Stimulated activated CD4-positive, alpha-beta T cell treated with anti-CD3 and anti-CD28 coated beads, Interleukin-12 subunit alpha, Interleukin-12 subunit beta, amount 100 ng/mL, for 4 hours (primary cell): ENCODE data around the gene RNU1-4.
"Not testable (repeated sequence)": the region's sequence is repeated elsewhere in the genome, so short reads cannot be mapped to it uniquely, and the experiment has no call there.

Experiments
- DNase-seq: peaks from one replicate; pipeline ENCODE4 v3.0.0-alpha.2; 2020

Gene RNU1-4

GRCh38 chr1:16740047-16740964, at the start of gene RNU1-4:
Gene RNU1-4, plus strand, starts transcription at chr1:16740516.
- DNase-seq, result not testable (repeated sequence)

GRCh38 chr1:16690971-16691682, 49.2 kb upstream of the RNU1-4 start:
- DNase-seq, result not testable (repeated sequence)

- DNase-seq, result not testable (repeated sequence)
Observed at GRCh38 chr1:16692283-16692682, 48.0 kb upstream of the RNU1-4 start.

- not testable (repeated sequence) for DNase-seq
Observed at GRCh38 chr1:16692717-16693448, 47.4 kb upstream of the RNU1-4 start.

- DNase-seq, result not testable (repeated sequence)
Observed at GRCh38 chr1:16693449-16694307, 46.6 kb upstream of the RNU1-4 start.

- DNase-seq, result not testable (repeated sequence)
Observed at GRCh38 chr1:16694308-16694702, 46.0 kb upstream of the RNU1-4 start.

GRCh38 chr1:16696507-16697150, 43.7 kb upstream of the RNU1-4 start:
- not testable (repeated sequence) for DNase-seq

GRCh38 chr1:16697152-16697551, 43.2 kb upstream of the RNU1-4 start:
- not testable (repeated sequence) for DNase-seq

- DNase-seq, result not testable (repeated sequence)
Observed at GRCh38 chr1:16699440-16699839, 40.9 kb upstream of the RNU1-4 start.

GRCh38 chr1:16700138-16700895, 40.0 kb upstream of the RNU1-4 start:
- not testable (repeated sequence) for DNase-seq

GRCh38 chr1:16701189-16701588, 39.1 kb upstream of the RNU1-4 start:
- DNase-seq, result not testable (repeated sequence)

- DNase-seq, result not testable (repeated sequence)
Observed at GRCh38 chr1:16702280-16702679, 38.0 kb upstream of the RNU1-4 start.

GRCh38 chr1:16703141-16703540, 37.2 kb upstream of the RNU1-4 start:
- not testable (repeated sequence) for DNase-seq

GRCh38 chr1:16703602-16704001, 36.7 kb upstream of the RNU1-4 start:
- DNase-seq, result not testable (repeated sequence)

- DNase-seq, result not testable (repeated sequence)
Observed at GRCh38 chr1:16704076-16704475, 36.2 kb upstream of the RNU1-4 start.

- DNase-seq, result not testable (repeated sequence)
Observed at GRCh38 chr1:16704502-16705100, 35.7 kb upstream of the RNU1-4 start.

- not testable (repeated sequence) for DNase-seq
Observed at GRCh38 chr1:16706302-16706701, 34.0 kb upstream of the RNU1-4 start.

GRCh38 chr1:16707130-16708093, 32.9 kb upstream of the RNU1-4 start:
- DNase-seq, result not testable (repeated sequence)

- DNase-seq, result not testable (repeated sequence)
Observed at GRCh38 chr1:16708704-16709103, 31.6 kb upstream of the RNU1-4 start.
